SK-N-SH (cell line): Measurements from ENCODE around the gene SPANXB1.

Source experiments
- CTCF ChIP-seq: fragments of 200-600 bp; sonication (generic); IDR thresholded peaks from 2 replicates; pipeline ENCODE4 v1.6.1; 2017; ENCODE audit warnings: antibody characterized with exemption, mild to moderate bottlenecking, moderate library complexity
- MXI1 ChIP-seq: IDR thresholded peaks from 2 replicates; pipeline ENCODE4 v1.6.1; 2012; ENCODE audit warnings: mild to moderate bottlenecking, low read depth, low read length, improper control_type of control experiment
- PBX3 ChIP-seq: IDR thresholded peaks from 2 replicates; pipeline ENCODE4; 2012
- POLR2AphosphoS5 ChIP-seq: IDR thresholded peaks from 2 replicates; pipeline ENCODE4 v1.6.1; 2012; ENCODE audit warnings: low read depth, low read length
- RAD21 ChIP-seq: IDR thresholded peaks from 2 replicates; pipeline ENCODE4 v1.6.1; 2012; ENCODE audit warnings: mild to moderate bottlenecking, low read length
- RCOR1 ChIP-seq: fragments of 150-350 bp; IDR thresholded peaks from 2 replicates; pipeline ENCODE4 v1.6.1; 2017; ENCODE audit warnings: antibody characterized with exemption, low read length
- RXRA ChIP-seq: IDR thresholded peaks from 2 replicates; pipeline ENCODE4 v1.4.0; 2012; ENCODE audit warnings: low read depth, mild to moderate bottlenecking, borderline replicate concordance
- TAF1 ChIP-seq: IDR thresholded peaks from 2 replicates; pipeline ENCODE4 v1.6.1; 2012; ENCODE audit warnings: low read depth, mild to moderate bottlenecking, low read length, moderate library complexity, borderline replicate concordance
- TCF12 ChIP-seq: IDR thresholded peaks from 2 replicates; pipeline ENCODE4 v1.4.0; 2012
- YY1 ChIP-seq: IDR thresholded peaks from 2 replicates; pipeline ENCODE4 v1.4.0; 2012; ENCODE audit warnings: low read depth, mild to moderate bottlenecking

DNA sequence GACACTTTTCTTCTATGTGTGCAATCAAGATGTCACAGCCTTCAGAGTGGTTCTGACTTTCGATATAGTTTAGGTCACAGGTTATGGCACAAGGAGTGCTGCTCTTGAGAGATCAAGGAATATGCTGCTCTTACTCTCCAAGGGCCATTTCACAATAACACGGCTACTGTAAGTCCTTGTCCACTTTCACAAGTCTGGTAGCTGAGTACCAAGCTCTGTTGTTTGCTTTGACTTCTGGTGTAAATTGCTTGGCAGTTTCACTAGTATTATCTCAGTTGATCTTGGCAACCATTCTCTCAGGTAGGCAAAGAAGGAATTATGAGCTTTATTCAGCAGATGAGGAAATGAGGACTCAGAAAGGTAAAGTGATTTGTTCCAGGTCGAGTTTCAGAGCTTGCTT lies 35.4 kb upstream of the SPANXB1 start:
- TF ChIP-seq RXRA (no peak), CTCF (no peak), TCF12 (no peak), RCOR1 (no peak), YY1 (no peak), RAD21 (no peak), PBX3 (no peak), MXI1 (no peak), POLR2AphosphoS5 (no peak), TAF1 (no peak)
